ENCODE measurements around the gene ACTN4. TPM values are rescaled to one million over a fixed set of nuclear protein-coding genes. Genes with fewer than 3 reads are reported as not detected.

ACTN4 gene
- total RNA-seq, 2 experiments from 2014 or later = 86.8 to 178 TPM

DNA sequence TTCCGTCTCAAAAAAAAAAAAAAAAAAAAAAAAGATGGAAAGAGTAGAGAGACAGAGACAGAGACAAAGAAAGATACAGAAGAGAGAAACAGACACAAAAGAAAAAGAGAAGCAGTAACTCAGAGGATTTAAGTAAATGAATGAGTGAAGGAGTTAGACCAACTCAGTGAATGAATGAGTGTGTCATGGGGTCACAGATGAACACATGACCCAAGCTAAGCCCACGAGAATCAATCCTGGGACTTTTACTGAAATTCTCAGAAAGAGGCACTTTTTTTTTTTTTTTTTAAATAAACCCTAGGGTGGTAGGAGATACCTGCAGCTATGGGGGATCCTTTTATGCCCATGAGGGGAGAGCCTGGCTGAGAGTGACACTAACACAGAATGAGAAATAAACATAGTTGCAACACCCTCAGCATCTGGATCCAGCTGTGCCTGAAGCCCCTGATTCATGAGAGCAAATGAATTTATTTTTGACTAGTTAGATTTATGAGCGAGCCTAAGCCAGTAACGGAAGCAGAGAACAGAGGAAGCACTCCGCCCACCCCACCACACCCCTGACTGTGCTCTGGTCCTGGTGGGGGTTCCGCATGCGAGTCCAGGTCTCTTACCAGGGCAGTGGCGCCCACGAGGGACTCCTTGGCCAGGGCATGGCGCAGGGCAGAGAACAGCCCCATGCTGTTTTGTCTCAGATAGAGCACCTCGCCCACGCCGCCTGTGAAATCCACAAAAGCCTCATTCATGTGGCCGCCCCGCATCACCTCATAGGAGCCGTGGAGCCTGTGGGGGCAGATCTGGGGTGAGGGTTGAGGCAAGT, 92.2 kb downstream of the ACTN4 start:
- no peaks in the 10 kb centered on the region for H3K9me2 ChIP-seq (ENCODE audit: insufficient read depth, low read length)
- H3K4me3 ChIP-seq (ENCODE audit: low read depth, low read length, poor library complexity, severe bottlenecking) = no peak overlapping the region
- no peak overlapping the region for H3K4me2 ChIP-seq (ENCODE audit: low read length)
- no peaks in the 10 kb centered on the region for H3K79me2 ChIP-seq (ENCODE audit: insufficient read depth, low read depth, low read length)
- H3K4me1 ChIP-seq (ENCODE audit: insufficient read depth, low read length, poor library complexity, severe bottlenecking) = peaks cover 8% of the 10 kb centered on the region
- H4K20me1 ChIP-seq (ENCODE audit: insufficient read depth, low read length) = no peaks in the 10 kb centered on the region
- H3K36me3 ChIP-seq (ENCODE audit: insufficient read depth, low read length) = no peaks in the 10 kb centered on the region
- intact Hi-C loops (cut with micrococcal nuclease; ENCODE audit: unreplicated experiment) = no loop called here
- no TSS peak for BruUV-seq (replicated peaks)
- no peaks in the 10 kb centered on the region for H3K9me3 ChIP-seq (ENCODE audit: low read length)
- no peak for DNase-seq (ENCODE audit: low spot score)
- H2AFZ ChIP-seq (ENCODE audit: low read length) = no peak overlapping the region
- H3K27ac ChIP-seq (ENCODE audit: low read depth, low read length, poor library complexity, severe bottlenecking) = no peak overlapping the region
- ChIA-PET POLR2A (no interaction called here), CTCF (ENCODE audit: unreplicated experiment) (no interaction called here)
- TF ChIP-seq, protein P1, sequence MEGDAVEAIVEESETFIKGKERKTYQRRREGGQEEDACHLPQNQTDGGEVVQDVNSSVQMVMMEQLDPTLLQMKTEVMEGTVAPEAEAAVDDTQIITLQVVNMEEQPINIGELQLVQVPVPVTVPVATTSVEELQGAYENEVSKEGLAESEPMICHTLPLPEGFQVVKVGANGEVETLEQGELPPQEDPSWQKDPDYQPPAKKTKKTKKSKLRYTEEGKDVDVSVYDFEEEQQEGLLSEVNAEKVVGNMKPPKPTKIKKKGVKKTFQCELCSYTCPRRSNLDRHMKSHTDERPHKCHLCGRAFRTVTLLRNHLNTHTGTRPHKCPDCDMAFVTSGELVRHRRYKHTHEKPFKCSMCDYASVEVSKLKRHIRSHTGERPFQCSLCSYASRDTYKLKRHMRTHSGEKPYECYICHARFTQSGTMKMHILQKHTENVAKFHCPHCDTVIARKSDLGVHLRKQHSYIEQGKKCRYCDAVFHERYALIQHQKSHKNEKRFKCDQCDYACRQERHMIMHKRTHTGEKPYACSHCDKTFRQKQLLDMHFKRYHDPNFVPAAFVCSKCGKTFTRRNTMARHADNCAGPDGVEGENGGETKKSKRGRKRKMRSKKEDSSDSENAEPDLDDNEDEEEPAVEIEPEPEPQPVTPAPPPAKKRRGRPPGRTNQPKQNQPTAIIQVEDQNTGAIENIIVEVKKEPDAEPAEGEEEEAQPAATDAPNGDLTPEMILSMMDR (conservative IDR thresholded peaks at IDR 0.05; ENCODE audit: low read length) = no peak
- no peak for TF ChIP-seq EZH2phosphoT487 (IDR thresholded peaks at IDR 0.05; ENCODE audit: borderline replicate concordance, low read depth, low read length)

DNA sequence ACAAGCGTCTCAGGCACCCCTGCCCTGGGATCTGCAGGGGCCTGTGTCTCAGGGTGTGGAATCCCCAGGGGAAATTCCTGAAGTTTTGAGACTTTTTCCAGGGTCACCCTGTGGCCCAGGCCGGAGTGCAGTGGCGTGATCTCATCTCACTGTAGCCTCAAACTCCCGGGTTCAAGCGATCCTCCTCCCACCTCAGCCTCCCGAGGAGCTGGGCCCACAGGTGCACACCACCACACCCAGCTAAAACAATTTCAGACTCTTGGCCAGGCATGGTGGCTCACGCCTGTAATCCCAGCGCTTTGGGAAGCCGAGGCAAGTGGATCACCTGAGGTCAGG, 92.8 kb downstream of the ACTN4 start:
- H3K4me2 ChIP-seq (ENCODE audit: low read length) = no peak overlapping the region
- peaks cover 2% of the 10 kb centered on the region for H3K4me1 ChIP-seq (ENCODE audit: insufficient read depth, low read length, poor library complexity, severe bottlenecking)
- intact Hi-C loops (cut with micrococcal nuclease; ENCODE audit: unreplicated experiment) = no loop called here
- H2AFZ ChIP-seq (ENCODE audit: low read length) = no peak overlapping the region
- TF ChIP-seq, protein P1 (conservative IDR thresholded peaks at IDR 0.05; ENCODE audit: low read length) = no peak
- TF ChIP-seq EZH2phosphoT487 (IDR thresholded peaks at IDR 0.05; ENCODE audit: borderline replicate concordance, low read depth, low read length) = no peak
- ChIA-PET POLR2A (no interaction called here), CTCF (ENCODE audit: unreplicated experiment) (no interaction called here)
- no peaks in the 10 kb centered on the region for H3K36me3 ChIP-seq (ENCODE audit: insufficient read depth, low read length)
- H3K4me3 ChIP-seq (ENCODE audit: low read depth, low read length, poor library complexity, severe bottlenecking) = no peak overlapping the region
- no peaks in the 10 kb centered on the region for H3K9me3 ChIP-seq (ENCODE audit: low read length)
- H4K20me1 ChIP-seq (ENCODE audit: insufficient read depth, low read length) = no peaks in the 10 kb centered on the region
- no peaks in the 10 kb centered on the region for H3K79me2 ChIP-seq (ENCODE audit: insufficient read depth, low read depth, low read length)
- H3K27ac ChIP-seq (ENCODE audit: low read depth, low read length, poor library complexity, severe bottlenecking) = no peak overlapping the region
- no peak for DNase-seq (ENCODE audit: low spot score)
- BruUV-seq (replicated peaks) = no TSS peak
- H3K9me2 ChIP-seq (ENCODE audit: insufficient read depth, low read length) = no peaks in the 10 kb centered on the region

- Histone ChIP-seq H3K9me3 (ENCODE audit: low read length) (no peaks in the 10 kb centered on the region), H4K20me1 (ENCODE audit: insufficient read depth, low read length) (no peaks in the 10 kb centered on the region), H2AFZ (ENCODE audit: low read length) (no peak overlapping the region), H3K4me1 (ENCODE audit: insufficient read depth, low read length, poor library complexity, severe bottlenecking) (no peaks in the 10 kb centered on the region), H3K9me2 (ENCODE audit: insufficient read depth, low read length) (no peaks in the 10 kb centered on the region), H3K4me2 (ENCODE audit: low read length) (no peak overlapping the region), H3K4me3 (ENCODE audit: low read depth, low read length, poor library complexity, severe bottlenecking) (no peak overlapping the region), H3K79me2 (ENCODE audit: insufficient read depth, low read depth, low read length) (no peaks in the 10 kb centered on the region), H3K36me3 (ENCODE audit: insufficient read depth, low read length) (no peaks in the 10 kb centered on the region), H3K27ac (ENCODE audit: low read depth, low read length, poor library complexity, severe bottlenecking) (no peak overlapping the region)
- POLR2A ChIA-PET = no interaction called here
- intact Hi-C loops (cut with micrococcal nuclease; ENCODE audit: unreplicated experiment) = no loop called here
- TF ChIP-seq, protein P1 (conservative IDR thresholded peaks at IDR 0.05; ENCODE audit: low read length) = no peak
- TF ChIP-seq EZH2phosphoT487 (IDR thresholded peaks at IDR 0.05; ENCODE audit: borderline replicate concordance, low read depth, low read length) = no peak
- DNase-seq (ENCODE audit: low spot score) = no peak
- BruUV-seq (replicated peaks) = no TSS peak
- CTCF ChIA-PET (ENCODE audit: unreplicated experiment) = interaction anchor here (0.6 kb wide), 1 partner anchor 192 kb away, joined by 3 read pairs; no protein-coding TSS in a partner anchor
Observed at GRCh38 chr19:38740932-38741331, 93.5 kb downstream of the ACTN4 start.
